ENCODE data around the gene SCPEP1.
"Not testable (repeated sequence)": the region's sequence is repeated elsewhere in the genome, so short reads cannot be mapped to it uniquely, and the experiment has no call there.

Gene SCPEP1

GRCh38 chr17:56965681-56966080 is 12.2 kb upstream of the SCPEP1 start:
- not testable (repeated sequence) for DNase-seq

- no peak for DNase-seq
Measured at GRCh38 chr17:56966338-56966737, 11.6 kb upstream of the SCPEP1 start.

GRCh38 chr17:56970974-56971373 is 7.0 kb upstream of the SCPEP1 start:
- DNase-seq, result no peak

GRCh38 chr17:56972111-56972730 is 5.7 kb upstream of the SCPEP1 start:
- no peak for DNase-seq

GRCh38 chr17:56973520-56973919 is 4.4 kb upstream of the SCPEP1 start:
- no peak for DNase-seq

- no peak for DNase-seq
Measured at GRCh38 chr17:56974055-56974454, 3.9 kb upstream of the SCPEP1 start.

GRCh38 chr17:56975656-56976055 is 2.3 kb upstream of the SCPEP1 start:
- DNase-seq, result no peak

GRCh38 chr17:56976941-56977608 is 856 bp upstream of the SCPEP1 start:
- DNase-seq, result no peak

- no peak for DNase-seq
Measured at GRCh38 chr17:56978441-56979090, 635 bp downstream of the SCPEP1 start.

GRCh38 chr17:56979091-56979480 is 1.2 kb downstream of the SCPEP1 start:
- no peak for DNase-seq

- DNase-seq, result not testable (repeated sequence)
Measured at GRCh38 chr17:56980526-56980925, 2.6 kb downstream of the SCPEP1 start.

GRCh38 chr17:56982312-56982711 is 4.4 kb downstream of the SCPEP1 start:
- no peak for DNase-seq

GRCh38 chr17:56983366-56983765 is 5.4 kb downstream of the SCPEP1 start:
- no peak for DNase-seq

- no peak for DNase-seq
Measured at GRCh38 chr17:56985371-56986162, 7.6 kb downstream of the SCPEP1 start.

- DNase-seq, result no peak
Measured at GRCh38 chr17:56987283-56987834, 9.4 kb downstream of the SCPEP1 start.

GRCh38 chr17:56988901-56989572 is 11.1 kb downstream of the SCPEP1 start:
- no peak for DNase-seq

GRCh38 chr17:56992364-56992763 is 14.4 kb downstream of the SCPEP1 start:
- no peak for DNase-seq

- no peak for DNase-seq
Measured at GRCh38 chr17:56994009-56994792, 16.3 kb downstream of the SCPEP1 start.

- DNase-seq, result no peak
Measured at GRCh38 chr17:56995766-56996165, 17.8 kb downstream of the SCPEP1 start.

GRCh38 chr17:56997313-56997712 is 19.4 kb downstream of the SCPEP1 start:
- DNase-seq, result no peak

GRCh38 chr17:57001541-57001940 is 23.6 kb downstream of the SCPEP1 start:
- no peak for DNase-seq

- DNase-seq, result no peak
Measured at GRCh38 chr17:57002904-57003303, 25.0 kb downstream of the SCPEP1 start.

All from SW 1271 (cell line).